Activated CD4-positive, alpha-beta T cell treated with anti-CD3 and anti-CD28 coated beads, Interleukin-2, amount 50 U/mL, for 16 hours (primary cell): ENCODE results near the gene TMPRSS2.

Experiments
- DNase-seq: peaks from one replicate; pipeline ENCODE4 v3.0.0-alpha.2; 2020

TMPRSS2 gene

GRCh38 chr21:41480086-41480690 lies 27.8 kb downstream of the TMPRSS2 start:
- DNase-seq: no peak

GRCh38 chr21:41479686-41480085 lies 28.3 kb downstream of the TMPRSS2 start:
- no peak for DNase-seq

- no peak for DNase-seq
These were observed 29.4 kb downstream of the TMPRSS2 start for GRCh38 chr21:41478319-41479177.

GRCh38 chr21:41477641-41478318 lies 30.2 kb downstream of the TMPRSS2 start:
- no peak for DNase-seq

DNA sequence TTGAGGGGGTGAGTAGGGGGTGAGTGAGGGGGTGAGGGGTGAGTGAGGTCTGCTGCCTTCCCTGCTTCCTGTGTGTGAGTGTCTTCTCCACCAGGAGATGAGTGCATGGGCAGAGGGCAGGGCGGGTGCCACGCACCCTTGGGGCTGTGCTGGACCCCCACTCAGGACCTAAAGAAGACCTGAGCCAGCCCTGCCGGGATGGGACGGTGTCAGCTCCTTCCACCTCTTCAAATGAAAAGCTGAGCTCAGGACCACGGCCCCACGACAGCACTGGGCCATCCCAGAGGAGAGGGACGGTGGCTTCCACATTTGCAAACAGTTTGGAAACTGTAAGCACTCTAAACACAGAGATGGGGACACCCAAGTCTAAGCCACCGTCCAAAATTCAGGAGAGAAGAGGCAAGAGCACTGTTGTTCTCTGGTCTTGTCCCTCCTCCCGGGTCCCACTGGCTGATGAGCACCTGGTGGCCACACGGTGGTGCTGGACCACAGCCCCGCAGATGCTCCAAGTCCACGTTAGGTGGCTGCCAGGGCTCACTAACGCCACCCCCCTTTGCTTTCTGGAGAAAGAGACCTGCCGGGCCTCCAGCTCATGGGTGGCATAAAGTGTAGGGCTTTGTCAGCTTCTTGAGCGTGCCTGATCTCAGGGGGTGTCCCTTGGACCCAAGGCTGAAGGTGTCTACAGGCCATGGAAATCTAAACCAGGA lies 32.1 kb downstream of the TMPRSS2 start:
- no peak for DNase-seq

DNA sequence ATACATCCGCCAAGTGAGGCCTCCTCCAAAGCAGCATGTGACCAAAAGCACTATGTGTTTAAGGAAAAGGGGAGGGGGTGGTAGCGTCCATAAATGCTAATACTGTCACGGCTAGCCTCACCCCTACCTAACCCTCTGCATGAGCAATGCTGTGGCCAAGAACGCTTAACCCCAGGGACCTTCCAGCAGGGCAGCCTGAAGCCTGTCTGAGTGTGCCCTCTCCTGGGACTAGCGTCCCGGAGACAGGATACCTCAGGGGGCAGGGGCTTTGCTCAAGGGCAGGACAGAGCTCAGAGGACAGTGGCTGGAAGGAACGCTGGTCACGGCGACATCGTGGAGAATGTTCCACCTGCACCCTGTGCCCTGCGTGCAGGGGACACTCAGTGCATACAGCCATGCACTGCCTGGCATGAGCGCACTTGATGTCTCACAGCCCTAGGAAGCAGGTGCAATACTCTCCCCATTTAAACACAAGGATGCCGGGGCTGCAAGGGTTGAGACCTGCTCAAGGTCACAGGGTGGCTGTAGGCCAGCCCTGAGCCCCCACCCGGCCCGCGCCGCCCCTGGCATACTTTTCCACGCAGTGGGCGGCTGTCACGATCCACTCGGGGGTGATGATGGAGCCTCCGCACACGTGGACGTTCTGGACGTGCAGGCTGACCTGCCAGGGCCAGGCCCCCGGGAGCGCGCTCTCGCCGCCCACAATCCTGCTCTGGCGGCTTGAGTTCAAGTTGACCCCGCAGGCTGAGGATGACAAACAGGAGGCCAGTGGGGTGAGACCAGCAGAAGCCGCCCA lies 35.0 kb downstream of the TMPRSS2 start:
- DNase-seq: no peak

DNA sequence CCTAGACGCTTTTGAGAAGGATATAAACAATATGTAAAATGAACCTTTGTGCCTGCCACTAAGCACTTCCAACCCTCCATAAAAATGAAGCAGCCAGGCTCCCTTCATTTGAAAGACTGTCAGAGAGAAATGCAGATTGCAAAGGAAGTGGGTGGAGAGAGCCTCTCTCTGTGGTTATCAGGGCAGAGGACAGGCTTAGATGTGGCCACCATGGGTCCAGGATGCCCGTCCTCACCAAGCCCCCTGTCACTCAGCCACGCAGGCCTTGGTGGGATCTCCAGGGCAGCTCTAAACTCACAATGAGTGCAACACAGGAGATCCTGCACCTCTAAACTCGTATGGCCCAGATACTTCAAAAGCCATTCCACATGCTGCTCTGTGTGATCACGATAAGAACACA lies 37.9 kb downstream of the TMPRSS2 start:
- DNase-seq: no peak

DNA sequence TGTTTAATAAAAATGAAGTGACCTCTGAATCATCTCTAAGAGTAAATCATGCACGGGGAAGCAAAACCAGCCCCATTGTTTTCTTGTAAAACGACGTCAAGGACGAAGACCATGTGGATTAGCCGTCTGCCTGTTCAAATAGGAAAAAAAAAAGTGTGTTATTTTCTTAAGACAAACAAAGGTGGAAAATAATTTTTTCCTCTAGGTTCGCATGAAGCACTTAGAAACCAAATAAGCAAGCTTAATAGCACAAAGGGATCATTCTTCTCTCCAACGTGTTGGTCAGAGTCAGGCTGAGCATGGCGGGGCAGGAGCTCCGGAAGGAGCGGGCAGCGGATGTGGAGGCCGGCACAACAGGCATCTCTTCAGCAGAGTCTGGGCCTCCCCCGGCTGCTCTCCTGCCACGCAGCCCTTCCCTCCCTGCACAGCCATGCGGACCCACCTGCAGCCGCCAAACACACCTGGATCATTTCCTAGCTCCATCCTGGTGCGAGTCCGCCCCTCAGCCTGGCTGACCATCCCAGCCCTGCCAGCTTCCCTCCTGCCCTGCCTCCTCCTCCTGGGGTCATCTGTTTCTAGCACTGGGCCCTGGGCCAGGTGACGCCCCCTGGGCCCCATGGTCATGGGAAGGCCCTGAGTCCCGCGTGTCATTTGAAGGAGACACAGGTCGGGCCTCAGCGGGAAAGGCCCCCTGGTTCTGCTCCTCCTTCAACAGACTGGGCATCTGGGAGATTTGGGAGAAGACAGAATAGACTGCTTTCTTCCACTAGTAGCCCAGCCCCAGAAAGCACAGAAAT lies 41.7 kb downstream of the TMPRSS2 start:
- DNase-seq: no peak

DNA sequence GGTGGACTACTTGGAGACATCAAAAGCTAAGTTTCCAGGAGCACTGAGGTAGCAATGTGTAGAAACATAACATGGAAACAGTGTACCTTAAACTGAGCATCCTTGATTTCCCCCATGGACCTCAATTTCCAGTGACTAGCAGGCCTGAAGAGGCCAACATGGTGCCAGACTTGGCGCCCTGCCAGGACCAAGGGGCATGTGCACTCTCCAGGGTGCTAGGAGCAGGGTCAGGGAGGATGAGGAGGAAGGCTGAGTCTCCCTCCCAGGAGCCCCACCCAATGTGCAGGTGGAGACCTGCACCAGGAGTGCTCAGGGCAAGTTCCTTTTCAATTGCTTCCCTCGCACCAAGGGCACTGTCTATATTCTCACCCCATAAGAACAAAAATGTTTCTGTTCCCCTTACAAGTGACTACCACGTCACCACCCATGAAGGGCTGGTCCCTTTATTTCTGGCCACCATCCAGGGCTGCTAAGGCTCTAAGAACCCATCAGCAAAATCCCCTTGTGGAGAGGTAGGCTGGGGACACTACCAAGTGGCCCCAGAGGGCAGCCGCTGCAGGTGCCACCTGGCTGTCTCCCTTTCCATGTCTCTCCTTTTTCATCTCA lies 42.7 kb downstream of the TMPRSS2 start:
- no peak for DNase-seq

DNA sequence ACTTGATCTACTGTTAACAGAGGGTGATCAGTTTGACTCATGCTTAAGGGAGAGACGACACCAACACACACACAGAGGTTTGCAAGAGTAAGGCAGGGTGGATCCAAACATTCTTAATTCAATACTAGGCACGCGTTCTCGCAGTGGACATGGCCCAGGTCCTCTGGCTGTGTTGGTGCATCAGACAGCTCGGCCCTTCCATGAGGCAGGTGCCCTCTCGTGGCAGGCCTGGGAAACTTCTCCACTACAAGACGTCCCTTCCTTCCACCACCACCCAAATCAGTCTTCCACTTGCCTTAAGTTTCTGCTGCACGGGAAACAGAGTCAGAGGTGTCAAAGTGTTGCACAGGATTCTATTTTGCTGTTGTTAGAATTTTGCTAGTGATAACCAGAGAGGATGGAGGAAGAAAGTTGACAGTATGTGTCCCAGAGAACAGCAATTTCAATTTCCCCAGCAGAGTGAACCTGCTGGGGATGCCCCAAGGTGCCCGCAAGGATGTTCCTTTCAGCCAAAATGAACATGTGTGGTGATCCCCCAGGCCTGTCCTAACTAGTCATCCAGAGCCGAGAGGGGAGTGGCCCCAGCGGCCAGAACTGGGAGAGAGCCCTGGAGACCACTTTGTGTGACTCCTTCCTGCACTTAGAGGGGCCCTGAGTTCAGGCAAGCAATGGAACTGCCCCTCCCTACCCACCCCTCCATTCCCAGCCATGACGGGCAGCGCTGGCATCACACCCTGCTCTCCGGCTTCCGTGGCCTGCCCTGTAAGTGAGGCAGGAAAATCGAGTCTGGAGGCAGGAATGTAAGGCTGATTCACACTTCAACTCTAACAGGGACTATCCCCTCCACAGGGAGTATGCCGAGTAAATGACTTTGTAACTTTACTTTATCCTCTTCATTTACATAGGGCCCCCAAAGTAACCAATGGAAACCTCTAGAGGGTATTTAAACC lies 47.1 kb downstream of the TMPRSS2 start:
- DNase-seq: peak; percentile 57

- no peak for DNase-seq
These were observed 47.9 kb downstream of the TMPRSS2 start for GRCh38 chr21:41459884-41460534.

DNA sequence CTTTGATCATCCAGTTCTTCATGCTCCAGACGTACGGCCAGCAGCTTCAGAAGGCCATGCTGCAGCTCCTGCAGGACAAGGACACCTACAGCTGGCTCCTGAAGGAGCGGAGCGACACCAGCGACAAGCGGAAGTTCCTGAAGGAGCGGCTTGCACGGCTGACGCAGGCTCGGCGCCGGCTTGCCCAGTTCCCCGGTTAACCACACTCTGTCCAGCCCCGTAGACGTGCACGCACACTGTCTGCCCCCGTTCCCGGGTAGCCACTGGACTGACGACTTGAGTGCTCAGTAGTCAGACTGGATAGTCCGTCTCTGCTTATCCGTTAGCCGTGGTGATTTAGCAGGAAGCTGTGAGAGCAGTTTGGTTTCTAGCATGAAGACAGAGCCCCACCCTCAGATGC lies 49.4 kb downstream of the TMPRSS2 start:
- DNase-seq: no peak

DNA sequence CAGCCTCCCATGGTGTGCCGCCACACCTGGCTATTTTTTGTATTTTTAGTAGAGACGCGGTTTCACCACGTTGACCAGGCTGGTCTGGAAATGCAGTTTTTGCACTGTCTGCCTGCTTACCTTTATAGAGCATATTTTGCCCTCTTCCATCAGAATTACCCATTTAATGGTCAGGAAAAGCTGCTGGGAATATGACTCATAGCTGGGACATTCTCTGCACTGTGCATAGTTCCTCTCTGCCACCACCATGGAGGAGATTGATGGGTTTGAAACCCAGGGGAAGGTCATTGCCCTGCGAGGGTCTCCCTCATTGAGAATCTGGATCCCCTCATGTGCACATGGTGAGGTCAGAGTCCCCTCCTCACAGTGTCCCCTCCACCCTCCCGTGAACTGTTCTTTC lies 49.8 kb downstream of the TMPRSS2 start:
- DNase-seq: no peak

GRCh38 chr21:41453761-41454160 lies 54.2 kb downstream of the TMPRSS2 start:
- no peak for DNase-seq

GRCh38 chr21:41453198-41453597 lies 54.8 kb downstream of the TMPRSS2 start:
- DNase-seq: no peak

- DNase-seq: no peak
These were observed 55.9 kb downstream of the TMPRSS2 start for GRCh38 chr21:41451753-41452676.

DNA sequence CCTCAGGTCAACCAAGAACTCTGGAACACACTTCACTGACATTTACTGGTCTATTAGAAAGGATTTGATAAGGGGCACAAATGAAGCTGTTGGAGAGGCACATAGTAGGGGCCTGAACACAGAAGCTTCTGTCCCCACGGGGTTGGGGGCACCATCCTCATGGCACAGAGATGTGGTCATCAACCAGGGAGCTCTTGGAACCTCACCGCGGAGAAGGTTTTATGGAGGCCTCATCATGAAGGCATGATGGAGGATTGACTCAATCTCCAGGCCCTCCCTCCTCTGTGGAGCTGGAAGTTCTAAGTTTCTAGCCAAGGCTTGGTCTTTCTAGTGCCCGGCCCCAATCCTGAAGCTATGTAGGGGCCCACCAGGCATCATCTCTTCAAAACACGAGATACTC lies 58.3 kb downstream of the TMPRSS2 start:
- no peak for DNase-seq

GRCh38 chr21:41447356-41447755 lies 60.6 kb downstream of the TMPRSS2 start:
- no peak for DNase-seq
